Activated CD4-positive, alpha-beta T cell treated with anti-CD3 and anti-CD28 coated beads, Interleukin-2, amount 50 U/mL, for 4 hours (primary cell): ENCODE data around the gene NCOA7.
"Not testable (repeated sequence)": the region's sequence is repeated elsewhere in the genome, so short reads cannot be mapped to it uniquely, and the experiment has no call there.

ENCODE experiments used
- DNase-seq, 2 experiments: peaks; one replicate each; pipeline ENCODE4 v3.0.0-alpha.2; 2020

Gene NCOA7

DNA sequence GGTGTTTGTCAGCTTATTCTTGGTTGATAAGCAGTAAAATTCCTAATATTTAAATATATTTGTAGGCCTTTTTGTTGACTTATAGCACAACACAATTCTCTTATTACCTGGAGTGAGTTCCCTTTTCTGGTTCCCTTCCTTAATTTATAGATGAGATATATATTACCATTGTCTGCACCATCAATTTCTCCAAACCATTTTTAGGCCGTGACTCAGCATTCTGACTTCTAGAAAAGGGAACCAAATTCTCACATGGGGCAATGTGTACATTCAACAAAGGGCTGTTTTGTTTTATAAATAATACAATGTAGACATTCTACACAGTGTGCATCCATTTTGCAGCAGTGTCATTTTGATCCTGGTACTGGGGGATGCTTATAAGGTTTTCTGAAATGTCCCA is 52.8 kb downstream of the NCOA7 start:
- DNase-seq, result no peak

DNA sequence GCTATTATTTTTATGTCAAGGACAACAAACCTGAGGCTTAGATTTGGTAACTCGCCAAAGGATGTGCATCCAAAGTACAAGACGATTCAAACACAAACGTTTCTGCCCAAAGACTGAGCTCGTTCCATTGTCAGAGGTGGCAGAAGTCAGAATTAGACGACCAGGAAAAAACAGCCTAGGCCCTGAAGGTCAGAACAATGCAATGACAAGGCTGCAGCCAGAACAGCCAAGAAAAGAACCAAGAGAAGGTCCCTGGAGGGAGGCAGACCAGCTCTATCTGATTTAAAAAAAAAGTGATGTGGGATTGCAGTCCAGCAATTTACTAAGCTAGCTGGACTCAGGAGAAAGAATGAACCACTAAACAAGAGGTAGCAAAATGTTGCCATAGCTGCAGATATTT is 54.2 kb downstream of the NCOA7 start:
- no peak for DNase-seq

DNA sequence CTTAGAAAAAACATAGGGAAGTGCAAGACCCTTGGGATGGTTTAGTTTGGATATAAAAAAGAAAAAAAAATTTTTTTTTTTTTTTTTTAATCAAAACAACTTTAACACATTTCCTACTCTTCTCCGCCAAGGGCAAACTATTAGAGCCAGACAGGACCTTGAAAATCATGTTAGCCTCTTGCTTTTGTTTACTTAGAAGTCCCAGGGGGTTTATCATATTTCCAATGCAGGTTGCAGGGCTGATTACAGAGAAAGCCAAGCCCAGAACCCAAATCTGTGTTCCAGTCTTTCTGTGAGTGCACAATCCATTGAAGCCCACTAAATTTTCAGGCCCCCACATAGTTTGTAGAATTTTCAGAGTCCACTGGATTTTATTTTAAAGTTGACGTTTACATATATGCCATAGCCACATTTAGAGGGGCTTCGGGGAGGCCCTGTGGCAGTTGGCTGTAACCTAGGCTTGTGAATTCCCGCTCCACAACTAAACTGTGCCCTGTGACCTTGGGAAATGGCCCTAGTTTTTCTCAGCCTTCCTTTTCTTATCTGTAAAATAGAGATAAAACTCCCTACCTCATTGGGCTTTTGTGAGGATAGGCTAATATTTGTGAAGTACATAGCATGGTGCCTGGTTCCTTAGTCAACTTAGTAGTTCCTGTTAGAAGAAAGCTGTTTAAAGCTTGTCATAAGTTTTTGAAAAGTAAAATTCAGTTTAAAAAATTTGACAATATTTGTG is 55.7 kb downstream of the NCOA7 start:
- DNase-seq, result no peak

DNA sequence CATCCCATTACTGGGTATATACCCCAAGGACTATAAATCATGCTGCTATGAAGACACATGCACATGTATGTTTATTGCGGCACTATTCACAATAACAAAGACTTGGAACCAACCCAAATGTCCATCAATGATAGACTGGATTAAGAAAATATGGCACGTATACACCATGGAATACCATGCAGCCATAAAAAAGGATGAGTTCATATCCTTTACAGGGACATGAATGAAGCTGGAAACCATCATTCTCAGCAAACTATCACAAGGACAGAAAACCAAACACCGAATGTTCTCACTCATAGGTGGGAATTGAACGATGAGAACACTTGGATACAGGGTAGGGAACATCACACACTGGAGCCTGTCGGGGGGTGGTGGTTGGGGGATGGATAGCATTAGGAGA is 57.5 kb downstream of the NCOA7 start:
- DNase-seq, result not testable (repeated sequence)

DNA sequence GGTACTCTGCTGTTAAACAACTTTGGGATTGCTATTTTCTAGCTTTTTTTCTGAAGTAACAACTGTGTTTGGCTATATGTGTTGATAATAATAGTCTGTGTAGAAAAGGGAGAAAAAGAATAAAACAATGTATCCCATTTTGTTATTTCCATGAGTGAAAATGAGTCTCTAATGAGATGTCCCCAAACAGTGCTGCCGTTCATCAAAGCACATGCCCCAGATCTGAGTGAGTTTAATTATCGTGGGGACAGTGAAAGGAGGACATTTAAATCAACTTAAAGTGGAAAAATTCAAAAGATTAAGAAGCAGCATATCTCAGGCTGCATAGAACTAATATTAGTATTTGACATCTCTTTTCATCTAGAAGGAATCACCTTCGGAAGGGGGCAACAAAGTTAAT is 59.6 kb downstream of the NCOA7 start:
- no peak for DNase-seq

DNA sequence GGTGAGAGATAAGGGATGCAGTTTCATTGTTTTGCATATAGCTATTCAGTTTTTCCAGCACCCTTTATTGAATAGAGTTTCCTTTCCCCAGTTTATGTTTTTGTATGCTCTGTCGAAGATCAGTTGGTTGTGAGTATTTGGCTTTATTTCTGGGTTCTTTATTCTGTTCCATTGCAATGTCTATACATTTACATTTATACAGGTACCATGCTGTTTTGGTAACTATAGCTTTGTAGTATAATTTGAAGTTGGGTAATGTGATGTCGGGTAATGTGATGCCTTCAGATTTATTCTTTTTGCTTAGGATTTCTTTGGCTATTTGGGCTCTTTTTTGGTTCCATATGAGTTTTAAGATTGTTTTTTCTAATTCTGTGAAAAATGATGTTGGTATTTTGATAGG is 61.8 kb downstream of the NCOA7 start:
- no peak for DNase-seq

DNA sequence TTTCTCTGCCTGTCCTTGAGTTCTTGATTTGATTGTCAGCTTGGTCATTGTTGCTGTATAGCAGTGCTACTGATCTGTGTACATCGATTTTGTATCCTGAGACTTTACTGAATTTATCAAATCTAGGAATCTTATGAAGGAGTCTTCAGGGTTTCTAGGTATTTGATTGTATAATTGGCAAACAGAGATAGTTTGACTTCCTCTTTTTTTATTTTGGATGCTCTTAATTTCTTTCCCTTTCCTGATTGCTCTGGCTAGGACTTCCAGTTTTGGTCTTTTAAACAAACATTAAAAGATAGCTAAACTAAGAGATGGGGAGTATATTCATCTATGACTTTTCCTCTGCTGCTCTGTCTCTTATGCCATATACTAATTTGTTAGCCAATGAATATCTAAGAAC is 62.4 kb downstream of the NCOA7 start:
- no peak for DNase-seq

DNA sequence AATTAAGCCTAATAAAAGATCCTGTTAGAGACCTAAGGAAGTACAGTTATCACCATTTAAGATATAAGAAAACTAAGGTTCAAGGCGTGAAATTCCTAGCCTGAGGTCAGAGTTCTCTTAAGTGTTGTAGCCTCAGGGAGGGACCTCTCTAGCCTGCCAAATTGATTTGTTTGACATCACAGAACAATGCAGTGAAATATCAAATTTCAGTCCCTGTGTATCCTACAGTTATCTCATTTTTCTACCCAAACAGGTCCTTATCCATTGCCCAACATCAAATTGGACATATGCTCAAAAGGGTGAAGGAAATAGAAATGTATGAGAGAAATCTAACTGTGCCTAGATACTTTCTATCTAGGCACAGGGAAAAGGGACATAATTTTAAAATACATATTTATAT is 63.0 kb downstream of the NCOA7 start:
- no peak for DNase-seq

DNA sequence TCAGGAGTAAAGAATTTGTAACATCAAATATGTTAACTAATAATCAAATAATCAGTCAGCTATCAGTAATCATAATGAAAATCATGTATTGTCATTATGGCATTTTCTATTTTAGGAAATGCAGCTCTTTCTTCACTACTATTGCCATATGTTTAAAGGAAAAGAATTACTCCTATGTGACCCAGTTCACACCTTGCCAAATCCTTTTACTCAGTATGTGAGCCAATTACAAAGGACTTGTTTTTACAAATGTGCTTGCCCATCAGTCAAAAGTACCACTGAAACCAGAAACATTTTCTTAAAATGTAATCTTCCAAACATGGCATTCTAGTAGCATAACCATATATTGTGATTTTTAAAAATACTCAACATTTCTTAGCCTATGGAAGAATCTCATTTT is 63.6 kb downstream of the NCOA7 start:
- no peak for DNase-seq

DNA sequence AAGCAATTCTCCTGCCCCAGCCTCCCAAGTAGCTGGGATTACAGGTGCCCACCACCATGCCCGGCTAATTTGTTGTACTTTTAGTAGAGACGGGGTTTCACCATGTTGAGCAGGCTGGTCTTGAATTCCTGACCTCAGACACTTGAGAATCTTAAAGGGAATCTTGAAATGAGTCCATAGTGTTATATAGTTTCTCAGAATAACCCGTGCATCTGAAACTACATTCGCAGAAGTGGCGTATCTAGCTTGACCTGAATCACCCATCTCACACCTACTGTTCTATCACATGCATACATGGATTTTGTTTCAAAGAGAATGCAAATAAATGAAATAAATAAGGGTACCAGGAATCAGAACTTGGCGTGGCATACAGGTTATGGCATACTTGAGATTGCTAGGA is 65.0 kb downstream of the NCOA7 start:
- DNase-seq, result no peak

DNA sequence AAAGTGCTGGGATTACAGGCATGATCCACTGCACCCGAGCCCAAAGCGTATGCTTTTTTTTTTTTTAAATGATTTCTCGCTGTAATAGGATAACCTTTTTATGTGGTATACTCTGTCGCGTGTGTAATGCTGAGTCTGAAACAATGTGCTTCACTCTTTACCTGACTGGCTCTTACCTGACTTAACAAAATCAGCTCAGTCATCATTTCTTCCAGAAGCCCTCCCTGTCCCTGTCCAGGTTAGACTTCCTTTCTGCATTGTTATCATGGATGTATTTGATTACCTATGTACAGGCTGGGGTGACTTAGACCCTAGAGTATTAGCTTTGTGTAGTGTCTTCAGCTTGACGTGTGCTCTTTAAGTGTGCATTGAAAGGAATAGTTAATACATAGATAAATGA is 67.1 kb downstream of the NCOA7 start:
- no peak for DNase-seq

DNA sequence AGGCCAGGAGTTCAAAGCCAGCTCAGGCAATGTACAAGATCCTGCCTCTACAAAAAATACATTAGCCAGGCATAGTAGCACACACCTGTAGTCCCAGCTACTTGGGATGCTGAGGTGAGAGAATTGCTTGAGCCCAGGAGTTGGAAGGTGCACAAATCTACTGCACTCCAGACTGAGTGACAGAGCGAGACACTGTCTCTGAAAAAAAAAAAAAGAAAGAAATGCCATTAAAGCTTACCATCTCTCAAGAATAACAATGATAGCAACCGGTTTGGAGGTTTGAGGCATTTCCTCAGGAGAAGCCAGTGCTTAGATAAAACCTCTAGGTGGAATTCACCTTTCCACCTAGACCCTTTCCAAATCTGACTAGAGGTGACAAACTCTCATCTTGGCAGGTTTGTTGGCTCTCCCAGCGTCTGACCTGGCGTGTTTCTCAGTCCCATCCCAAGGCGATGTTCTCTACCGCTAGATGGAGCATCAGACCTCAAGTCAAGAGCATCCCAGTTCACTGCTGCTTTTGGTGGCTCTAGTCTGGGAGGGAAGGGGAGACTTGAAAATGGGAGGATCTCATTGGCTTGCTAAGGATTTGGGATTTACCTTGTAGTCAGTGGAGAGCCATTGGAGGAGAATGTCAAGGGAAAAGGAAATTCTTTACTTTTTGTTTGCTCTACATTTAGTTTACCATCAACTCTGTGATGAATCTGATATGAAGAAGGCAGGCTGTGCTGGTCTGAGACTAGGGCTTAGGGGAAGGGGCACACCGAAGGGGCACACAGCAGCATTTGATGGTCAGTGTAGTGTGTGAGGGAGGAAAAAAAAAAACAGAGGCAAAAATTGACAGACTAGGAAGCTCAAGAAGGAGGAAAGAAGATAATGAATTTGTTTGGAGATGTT is 67.9 kb downstream of the NCOA7 start:
- DNase-seq, result peak; percentile 14

DNA sequence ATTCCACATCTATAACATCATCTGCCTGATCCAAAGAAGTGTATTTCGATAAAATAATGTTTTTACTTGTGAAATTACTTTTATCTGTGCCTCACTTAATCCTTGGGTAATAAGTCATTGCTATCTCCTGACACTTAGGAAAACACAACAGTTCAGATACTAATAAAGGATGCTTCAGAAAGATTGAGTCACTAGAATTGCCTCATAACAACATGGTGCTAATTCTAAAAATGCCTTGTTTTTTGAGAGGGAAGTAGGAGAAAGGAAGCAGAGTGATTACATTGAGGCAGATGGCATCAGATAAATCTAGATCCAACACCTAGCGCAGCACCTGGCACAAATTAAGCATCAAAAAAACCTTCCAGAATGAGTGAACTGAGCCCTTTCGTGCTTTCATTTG is 69.0 kb downstream of the NCOA7 start:
- DNase-seq, result no peak

DNA sequence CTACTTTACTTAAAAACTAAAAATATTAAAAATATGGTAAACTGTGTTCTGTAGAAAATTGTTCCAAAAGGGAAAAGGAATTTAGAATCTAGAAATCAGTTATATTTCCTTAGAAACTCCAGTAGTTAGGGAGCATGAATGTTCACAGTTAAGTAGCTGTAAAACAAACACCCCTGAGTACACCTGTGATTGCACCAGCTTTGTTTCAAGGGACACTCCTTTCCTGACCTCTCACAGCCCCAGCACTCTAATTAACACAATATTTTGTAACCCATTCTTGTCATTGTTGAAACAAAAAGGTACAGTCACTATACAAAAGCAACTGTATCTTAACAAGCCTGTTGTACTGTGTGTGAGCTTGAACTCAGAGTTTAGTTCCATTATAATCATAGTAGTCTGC is 72.3 kb downstream of the NCOA7 start:
- DNase-seq, result no peak

DNA sequence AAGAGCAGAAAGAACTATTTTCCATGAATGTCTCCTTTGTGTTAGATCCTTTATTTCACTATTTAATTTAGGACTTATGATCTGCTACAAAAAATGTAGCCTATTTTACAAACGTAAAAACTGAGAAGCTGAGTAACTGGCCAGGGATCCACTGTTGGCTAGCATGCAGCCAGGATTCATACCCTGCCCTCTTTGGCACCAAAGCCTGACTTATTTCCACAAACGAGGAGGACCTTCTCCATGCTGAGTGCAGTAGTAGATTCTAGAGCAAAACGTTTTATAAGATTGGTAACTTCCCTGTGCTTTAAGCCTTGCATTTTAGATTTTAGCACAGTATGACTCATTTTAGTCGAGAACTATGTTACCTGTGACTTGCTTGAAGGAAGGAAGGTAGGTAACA is 74.3 kb downstream of the NCOA7 start:
- DNase-seq, result no peak

DNA sequence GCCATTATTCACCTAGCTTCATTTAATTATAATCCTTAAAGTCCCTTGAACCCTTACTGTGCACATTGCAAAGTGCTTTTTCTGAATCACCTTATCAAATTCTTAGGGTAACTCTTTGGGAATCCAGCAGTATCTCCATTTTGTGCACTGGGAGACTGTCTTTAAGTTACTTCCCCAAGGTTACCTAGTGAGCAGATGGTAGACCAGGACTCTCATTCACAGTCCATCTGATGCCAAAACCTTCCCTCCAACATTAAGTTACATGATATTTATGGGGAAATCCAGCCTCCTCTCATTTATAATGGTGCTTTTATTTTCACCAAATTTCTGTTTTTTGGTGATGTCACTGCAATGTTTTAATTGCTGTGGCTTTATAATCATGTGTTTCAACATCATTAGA is 75.7 kb downstream of the NCOA7 start:
- DNase-seq, result no peak

DNA sequence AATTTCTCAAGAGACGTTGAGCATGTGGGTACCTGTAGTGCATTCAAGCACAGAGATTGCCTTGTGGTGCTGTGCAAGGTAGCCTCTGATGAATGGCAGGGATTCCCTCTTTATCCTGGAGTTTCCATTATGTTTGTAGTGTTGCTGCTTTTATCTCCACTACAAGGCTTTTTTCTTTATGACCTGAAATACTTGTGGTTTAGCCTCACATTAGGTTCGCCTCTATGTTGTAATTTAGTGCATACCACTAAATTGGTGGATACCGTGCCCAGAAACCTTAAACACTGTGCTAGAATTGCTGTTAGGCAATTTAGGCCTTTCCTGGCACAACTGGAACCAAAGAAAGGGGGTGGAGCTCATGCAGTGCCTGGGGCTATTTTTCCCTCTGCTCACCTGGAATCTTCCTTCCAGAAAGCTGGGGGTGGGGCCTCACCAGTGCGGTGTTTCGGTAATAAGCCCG is 76.8 kb downstream of the NCOA7 start:
- DNase-seq, result no peak

DNA sequence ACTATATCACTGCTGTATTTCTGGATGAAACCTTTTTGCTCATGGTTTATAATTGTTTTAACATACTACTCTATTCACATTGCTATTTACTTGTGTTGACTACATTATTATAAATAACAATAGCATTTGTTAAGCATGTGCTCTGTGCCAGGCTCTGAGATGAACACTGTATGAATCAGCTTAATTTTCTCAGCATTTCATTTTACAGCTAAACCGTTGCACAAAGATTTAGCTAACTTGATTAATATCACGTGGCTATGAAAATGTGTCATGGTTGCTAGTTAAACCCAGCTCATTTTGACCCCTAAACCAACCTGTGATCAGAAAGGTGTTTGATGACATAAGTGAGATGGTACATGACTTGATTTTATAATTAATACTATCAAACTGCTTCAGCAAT is 77.5 kb downstream of the NCOA7 start:
- DNase-seq, result no peak

DNA sequence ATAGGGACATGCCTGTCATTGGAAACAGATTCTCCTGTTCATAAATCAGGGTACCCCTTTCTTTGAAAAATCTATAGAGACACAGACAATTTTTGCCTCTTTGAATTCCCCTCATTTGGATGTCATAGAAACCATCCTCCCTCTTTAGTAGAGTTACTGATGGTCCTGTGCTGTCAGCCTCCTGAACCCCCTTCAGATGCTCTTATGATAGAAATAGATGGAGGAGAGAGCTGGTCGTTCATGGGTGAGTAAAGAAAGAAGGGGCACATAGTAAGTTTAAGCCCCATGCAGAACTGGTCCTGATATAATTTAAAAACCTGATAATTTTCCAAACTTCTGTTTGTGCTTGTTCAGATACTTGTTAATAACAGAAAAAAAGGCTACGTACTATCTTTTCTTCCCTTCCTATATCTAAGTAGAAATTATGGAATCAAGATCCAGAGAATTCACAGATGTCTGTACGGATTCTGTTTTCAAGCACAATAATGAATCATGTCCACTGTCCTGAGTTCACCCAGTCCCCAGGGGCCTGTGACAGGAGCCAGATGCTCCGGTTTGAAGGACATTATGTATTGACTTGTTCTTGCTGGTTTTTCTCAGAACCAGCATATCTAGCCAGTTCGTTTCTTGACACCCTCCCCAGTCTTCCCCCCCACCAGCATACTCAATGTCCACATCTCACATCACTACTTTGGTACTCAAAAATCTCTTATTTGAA is 78.1 kb downstream of the NCOA7 start:
- no peak for DNase-seq

DNA sequence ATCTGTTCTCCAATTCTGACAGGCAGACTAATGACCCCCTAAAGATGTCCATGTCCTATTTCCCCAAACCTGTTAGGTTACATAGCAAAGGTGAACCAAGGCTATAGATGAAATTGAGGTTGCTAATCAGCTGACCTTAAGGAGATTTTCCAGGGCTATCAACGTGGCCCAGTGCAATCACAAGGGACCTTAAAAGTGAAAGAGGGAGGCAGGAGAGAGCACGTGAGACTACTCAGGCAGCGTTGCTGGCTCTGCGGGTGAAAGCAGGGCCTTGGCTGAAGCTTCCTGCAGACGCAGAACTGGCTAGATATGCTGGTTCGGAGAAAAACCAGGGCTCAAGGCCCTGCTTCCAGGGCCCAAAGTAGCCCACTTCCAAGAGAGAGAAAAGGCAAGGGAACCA is 78.7 kb downstream of the NCOA7 start:
- DNase-seq, result no peak

DNA sequence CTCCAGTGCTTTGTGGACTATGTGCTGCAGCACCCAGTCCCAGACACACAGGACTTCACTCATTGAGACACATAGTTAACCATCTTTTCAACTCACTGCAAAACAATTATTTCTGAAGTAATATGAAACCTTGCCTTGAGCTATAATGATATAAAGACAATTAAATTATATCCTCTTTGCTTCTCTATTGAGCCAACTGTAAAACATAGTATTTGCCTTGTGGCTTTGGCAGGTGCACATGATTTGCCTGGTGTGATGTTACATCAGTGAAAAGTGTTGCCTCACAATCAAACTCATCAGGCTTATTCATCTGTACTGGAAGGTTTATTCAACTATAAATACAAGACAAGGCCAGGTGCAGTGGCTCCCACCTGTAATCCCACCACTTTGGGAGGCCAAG is 80.6 kb downstream of the NCOA7 start:
- DNase-seq, result no peak

DNA sequence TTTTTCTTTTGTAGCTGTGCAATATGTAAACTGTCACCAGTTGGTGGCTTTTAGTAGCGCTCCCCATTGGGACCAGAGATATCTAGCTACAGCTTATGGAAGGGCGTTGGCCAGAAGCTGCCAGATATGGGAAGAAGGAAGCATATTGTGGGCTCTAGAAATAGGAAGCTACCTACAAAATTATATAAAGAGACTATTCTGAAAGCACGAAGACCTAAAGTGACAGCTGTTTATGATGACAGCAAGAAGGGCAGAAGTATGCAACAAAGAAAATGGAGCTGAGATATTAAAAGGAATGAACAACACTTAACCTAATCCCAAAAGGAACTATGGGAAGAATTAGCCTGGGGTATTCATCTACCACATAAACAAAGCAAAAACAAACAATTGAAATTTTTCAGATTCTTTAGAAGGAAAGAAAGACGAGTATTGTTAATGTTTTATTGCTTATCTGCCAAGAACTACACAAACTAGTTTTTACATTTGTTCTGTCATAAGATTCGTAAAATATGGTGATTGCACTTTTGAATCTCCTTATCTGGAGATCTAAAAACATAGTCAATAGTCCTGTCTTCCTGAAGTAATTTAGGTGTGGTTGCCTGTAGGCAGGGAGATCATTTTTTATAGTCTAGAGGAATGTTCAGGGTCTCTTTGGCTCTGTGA is 81.6 kb downstream of the NCOA7 start:
- DNase-seq, result no peak

DNA sequence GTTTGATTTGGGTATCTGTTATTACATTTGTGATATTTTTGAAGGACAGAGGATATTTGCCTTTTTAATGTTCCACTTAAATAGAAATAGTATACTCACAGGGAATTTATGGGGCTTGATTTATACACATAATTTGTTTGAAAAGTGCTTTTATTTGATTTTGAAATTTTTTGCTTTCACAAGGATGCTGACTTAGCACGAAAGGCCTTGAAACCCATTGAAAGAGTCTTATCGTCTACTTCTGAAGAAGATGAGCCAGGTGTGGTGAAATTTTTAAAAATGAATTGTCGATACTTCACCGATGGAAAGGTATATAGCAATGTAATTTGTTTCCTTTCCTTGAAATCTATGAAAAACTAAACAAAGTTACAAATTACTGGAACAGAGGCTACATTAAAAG is 91.5 kb downstream of the NCOA7 start:
- no peak for DNase-seq
